ENCODE measurements around the gene REXO4. TPM values are rescaled to one million over a fixed set of nuclear protein-coding genes. Genes with fewer than 3 reads are reported as not detected.

Gene REXO4
- total RNA-seq, 1 donor from 2014 or later, result 22.5 TPM

DNA sequence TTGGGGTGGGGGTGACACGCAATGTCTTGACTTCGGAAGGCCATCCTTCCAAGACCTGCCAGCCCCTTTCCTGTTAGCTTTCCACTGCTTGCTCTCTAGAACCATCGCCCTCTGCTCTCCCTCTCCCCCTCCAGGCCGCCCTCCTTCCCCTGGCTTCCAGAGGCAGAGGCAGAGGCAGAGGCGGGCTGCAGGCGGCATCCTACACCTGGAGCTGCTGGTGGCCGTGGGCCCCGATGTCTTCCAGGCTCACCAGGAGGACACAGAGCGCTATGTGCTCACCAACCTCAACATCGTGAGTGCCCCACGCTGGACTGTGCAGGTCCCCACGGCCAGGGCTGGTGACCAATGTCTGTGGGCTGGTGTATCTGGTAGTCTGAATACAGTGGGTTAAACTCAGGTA lies 6.4 kb upstream of the REXO4 start:
- Mint-ChIP-seq H3K27me3 (ENCODE audit: low read depth, unreplicated experiment) (peaks cover 10% of the 10 kb centered on the region), H3K4me3 (ENCODE audit: unreplicated experiment) (no peak overlapping the region), H3K36me3 (ENCODE audit: low read depth, unreplicated experiment) (peaks cover 1% of the 10 kb centered on the region), H3K27ac (ENCODE audit: unreplicated experiment) (no peak overlapping the region), H3K4me1 (ENCODE audit: low read depth, unreplicated experiment) (no peaks in the 10 kb centered on the region), H3K9me3 (ENCODE audit: unreplicated experiment) (no peaks in the 10 kb centered on the region)
- Histone ChIP-seq H3K9me3 (ENCODE audit: insufficient read depth, low read depth, low read length) (no peaks in the 10 kb centered on the region), H4K20me1 (ENCODE audit: insufficient read depth, low read length) (no peaks in the 10 kb centered on the region), H2AFZ (ENCODE audit: low read depth, low read length) (no peak overlapping the region), H3K79me2 (ENCODE audit: insufficient read depth, low read length) (no peaks in the 10 kb centered on the region), H3K4me3 (ENCODE audit: insufficient read depth, low read depth, low read length) (no peak overlapping the region), H3K9ac (ENCODE audit: low read length) (no peak overlapping the region), H3K36me3 (ENCODE audit: insufficient read depth, low read length) (no peaks in the 10 kb centered on the region), H3K4me2 (ENCODE audit: low read length) (no peak overlapping the region), H3K27ac (ENCODE audit: low read depth, low read length) (no peak overlapping the region), H3K4me1 (ENCODE audit: insufficient read depth, low read length) (no peaks in the 10 kb centered on the region), H3K27me3 (ENCODE audit: insufficient read depth, low read length) (peaks cover 13% of the 10 kb centered on the region)
- FAIRE-seq, result no peak
- TF ChIP-seq EZH2 (IDR thresholded peaks at IDR 0.05; ENCODE audit: insufficient read depth, low read length), result no peak
- TF ChIP-seq, protein P1, sequence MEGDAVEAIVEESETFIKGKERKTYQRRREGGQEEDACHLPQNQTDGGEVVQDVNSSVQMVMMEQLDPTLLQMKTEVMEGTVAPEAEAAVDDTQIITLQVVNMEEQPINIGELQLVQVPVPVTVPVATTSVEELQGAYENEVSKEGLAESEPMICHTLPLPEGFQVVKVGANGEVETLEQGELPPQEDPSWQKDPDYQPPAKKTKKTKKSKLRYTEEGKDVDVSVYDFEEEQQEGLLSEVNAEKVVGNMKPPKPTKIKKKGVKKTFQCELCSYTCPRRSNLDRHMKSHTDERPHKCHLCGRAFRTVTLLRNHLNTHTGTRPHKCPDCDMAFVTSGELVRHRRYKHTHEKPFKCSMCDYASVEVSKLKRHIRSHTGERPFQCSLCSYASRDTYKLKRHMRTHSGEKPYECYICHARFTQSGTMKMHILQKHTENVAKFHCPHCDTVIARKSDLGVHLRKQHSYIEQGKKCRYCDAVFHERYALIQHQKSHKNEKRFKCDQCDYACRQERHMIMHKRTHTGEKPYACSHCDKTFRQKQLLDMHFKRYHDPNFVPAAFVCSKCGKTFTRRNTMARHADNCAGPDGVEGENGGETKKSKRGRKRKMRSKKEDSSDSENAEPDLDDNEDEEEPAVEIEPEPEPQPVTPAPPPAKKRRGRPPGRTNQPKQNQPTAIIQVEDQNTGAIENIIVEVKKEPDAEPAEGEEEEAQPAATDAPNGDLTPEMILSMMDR (IDR thresholded peaks at IDR 0.05; ENCODE audit: insufficient read depth, low read depth, low read length), result no peak
- no peak for DNase-seq (ENCODE audit: low read depth)

DNA sequence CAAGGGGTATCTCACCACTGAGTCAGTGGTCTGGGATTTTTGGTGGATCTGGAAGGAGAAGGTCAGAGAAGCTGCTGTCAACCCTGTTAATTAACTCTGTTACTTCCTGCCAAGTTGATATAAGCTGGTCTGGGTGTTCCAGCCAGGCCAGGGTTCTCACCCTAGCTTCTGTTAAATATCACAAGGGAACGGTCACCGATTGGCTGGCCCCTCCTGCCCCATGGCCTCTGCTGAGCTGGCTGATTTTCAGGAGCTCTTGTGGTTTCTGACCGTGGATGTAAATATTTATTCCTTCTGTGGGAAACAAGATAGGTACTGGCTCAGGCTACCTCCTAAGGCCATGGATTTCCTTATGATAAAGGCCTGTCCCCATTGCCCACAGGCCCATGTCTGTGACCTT lies 5.4 kb upstream of the REXO4 start:
- peaks cover 12% of the 10 kb centered on the region for H3K27me3 ChIP-seq (ENCODE audit: insufficient read depth, low read length)
- H3K4me1 ChIP-seq (ENCODE audit: insufficient read depth, low read length), result no peaks in the 10 kb centered on the region
- Mint-ChIP-seq H3K4me3 (ENCODE audit: unreplicated experiment) (no peak overlapping the region), H3K27ac (ENCODE audit: unreplicated experiment) (no peak overlapping the region), H3K36me3 (ENCODE audit: low read depth, unreplicated experiment) (peaks cover 1% of the 10 kb centered on the region), H3K27me3 (ENCODE audit: low read depth, unreplicated experiment) (peaks cover 10% of the 10 kb centered on the region), H3K9me3 (ENCODE audit: unreplicated experiment) (no peaks in the 10 kb centered on the region), H3K4me1 (ENCODE audit: low read depth, unreplicated experiment) (no peaks in the 10 kb centered on the region)
- H3K4me2 ChIP-seq (ENCODE audit: low read length), result no peak overlapping the region
- H3K4me3 ChIP-seq (ENCODE audit: insufficient read depth, low read depth, low read length), result no peak overlapping the region
- TF ChIP-seq, protein P1 (IDR thresholded peaks at IDR 0.05; ENCODE audit: insufficient read depth, low read depth, low read length), result no peak
- no peak for TF ChIP-seq EZH2 (IDR thresholded peaks at IDR 0.05; ENCODE audit: insufficient read depth, low read length)
- H2AFZ ChIP-seq (ENCODE audit: low read depth, low read length), result no peak overlapping the region
- no peaks in the 10 kb centered on the region for H3K36me3 ChIP-seq (ENCODE audit: insufficient read depth, low read length)
- no peaks in the 10 kb centered on the region for H4K20me1 ChIP-seq (ENCODE audit: insufficient read depth, low read length)
- FAIRE-seq (no peak), DNase-seq (ENCODE audit: low read depth) (no peak)
- H3K9me3 ChIP-seq (ENCODE audit: insufficient read depth, low read depth, low read length), result no peaks in the 10 kb centered on the region
- H3K79me2 ChIP-seq (ENCODE audit: insufficient read depth, low read length), result no peaks in the 10 kb centered on the region
- no peak overlapping the region for H3K9ac ChIP-seq (ENCODE audit: low read length)
- H3K27ac ChIP-seq (ENCODE audit: low read depth, low read length), result no peak overlapping the region

DNA sequence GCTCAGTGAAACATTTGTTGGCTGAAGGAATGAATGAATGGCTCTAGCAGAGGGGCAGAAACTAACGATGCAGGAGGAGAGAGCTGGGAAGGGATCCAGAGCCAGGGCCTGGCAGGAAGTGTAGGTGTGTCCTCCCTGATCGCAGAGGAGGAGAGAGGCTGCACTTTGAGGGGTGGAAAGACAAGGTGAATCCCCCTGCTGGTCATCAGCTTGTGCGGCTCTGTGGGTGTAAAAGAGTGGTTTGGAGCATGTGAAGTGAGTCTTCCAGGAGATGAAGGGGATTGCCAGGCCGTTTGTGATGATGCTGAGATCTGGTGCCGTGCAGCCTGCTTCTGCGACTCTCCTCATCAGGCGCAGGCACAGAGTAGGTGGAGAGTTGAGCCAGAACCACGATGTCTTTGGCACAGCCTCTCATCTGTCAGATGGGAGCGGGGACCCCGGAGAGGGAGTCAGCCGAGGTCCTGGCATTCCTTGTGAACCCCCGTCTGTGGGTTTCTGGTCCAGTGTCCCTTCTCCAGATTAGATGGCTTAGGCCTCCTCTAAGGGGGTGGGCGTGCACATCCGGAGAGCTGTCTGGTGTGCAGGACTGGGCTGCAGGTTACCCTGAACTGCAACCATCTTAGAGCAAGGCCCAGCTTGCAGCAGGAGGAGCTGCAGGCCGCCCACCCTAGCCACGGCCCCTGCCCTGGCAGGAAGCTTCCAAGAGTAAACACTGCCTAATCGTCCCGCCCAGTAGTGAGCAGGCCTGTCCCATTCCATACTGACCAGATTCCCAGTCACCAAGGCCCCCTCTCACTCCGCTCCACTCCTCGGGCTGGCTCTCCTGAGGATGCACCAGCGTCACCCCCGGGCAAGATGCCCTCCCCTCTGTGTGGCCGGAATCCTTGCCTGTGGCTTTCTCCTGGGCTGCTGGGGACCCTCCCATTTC lies 4.1 kb upstream of the REXO4 start, which contains the start of gene ADAMTS13:
Gene ADAMTS13 (plus strand): TSS at position 753 of the 928 bp plus-strand sequence. CDS start 77 bp downstream, at position 830.
- Mint-ChIP-seq H3K27ac (ENCODE audit: unreplicated experiment) (peak within 1 kb of the TSS; percentile 7), H3K4me1 (ENCODE audit: low read depth, unreplicated experiment) (peaks cover under 1% of the 10 kb centered on the region), H3K4me3 (ENCODE audit: unreplicated experiment) (no peak within 1 kb of the TSS), H3K36me3 (ENCODE audit: low read depth, unreplicated experiment) (no peaks in the 10 kb centered on the region), H3K9me3 (ENCODE audit: unreplicated experiment) (no peaks in the 10 kb centered on the region), H3K27me3 (ENCODE audit: low read depth, unreplicated experiment) (peaks cover 4% of the 10 kb centered on the region)
- Histone ChIP-seq H3K27ac (ENCODE audit: low read depth, low read length) (no peak within 1 kb of the TSS), H3K4me3 (ENCODE audit: insufficient read depth, low read depth, low read length) (no peak within 1 kb of the TSS), H3K79me2 (ENCODE audit: insufficient read depth, low read length) (peaks cover 11% of the 10 kb centered on the region), H3K4me2 (ENCODE audit: low read length) (no peak within 1 kb of the TSS), H4K20me1 (ENCODE audit: insufficient read depth, low read length) (no peaks in the 10 kb centered on the region), H3K27me3 (ENCODE audit: insufficient read depth, low read length) (peaks cover 4% of the 10 kb centered on the region), H3K36me3 (ENCODE audit: insufficient read depth, low read length) (no peaks in the 10 kb centered on the region), H2AFZ (ENCODE audit: low read depth, low read length) (peak within 1 kb of the TSS; percentile 3), H3K4me1 (ENCODE audit: insufficient read depth, low read length) (peaks cover 1% of the 10 kb centered on the region), H3K9ac (ENCODE audit: low read length) (no peak within 1 kb of the TSS), H3K9me3 (ENCODE audit: insufficient read depth, low read depth, low read length) (no peaks in the 10 kb centered on the region)
- DNase-seq (ENCODE audit: low read depth) (no peak), FAIRE-seq (no peak)
- TF ChIP-seq, protein P1 (IDR thresholded peaks at IDR 0.05; ENCODE audit: insufficient read depth, low read depth, low read length), result peak; percentile 15
- no peak for TF ChIP-seq EZH2 (IDR thresholded peaks at IDR 0.05; ENCODE audit: insufficient read depth, low read length)

Measured in astrocyte (in vitro differentiated cells and primary cell).